ENCODE data around the gene RNF168.

DNA sequence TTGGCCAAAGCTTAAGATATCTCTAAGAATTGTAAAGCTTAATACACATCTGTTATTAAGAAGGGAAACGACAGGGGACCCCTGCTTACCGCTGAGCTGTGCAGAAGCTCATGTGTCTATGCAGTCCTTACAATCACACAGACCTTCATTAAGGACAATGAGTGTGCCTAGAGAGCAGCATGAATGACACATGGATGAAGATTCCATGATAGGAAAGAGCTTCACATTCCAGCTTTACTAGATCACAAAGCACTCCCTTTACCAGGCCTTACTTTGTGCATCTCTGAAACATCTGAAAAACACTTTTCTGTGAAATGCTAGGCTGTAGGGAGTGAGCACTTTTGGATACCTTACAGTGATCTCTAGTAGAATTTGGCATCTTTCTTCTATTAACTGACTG is 32.0 kb downstream of the RNF168 start:
- TF ChIP-seq, protein P1, sequence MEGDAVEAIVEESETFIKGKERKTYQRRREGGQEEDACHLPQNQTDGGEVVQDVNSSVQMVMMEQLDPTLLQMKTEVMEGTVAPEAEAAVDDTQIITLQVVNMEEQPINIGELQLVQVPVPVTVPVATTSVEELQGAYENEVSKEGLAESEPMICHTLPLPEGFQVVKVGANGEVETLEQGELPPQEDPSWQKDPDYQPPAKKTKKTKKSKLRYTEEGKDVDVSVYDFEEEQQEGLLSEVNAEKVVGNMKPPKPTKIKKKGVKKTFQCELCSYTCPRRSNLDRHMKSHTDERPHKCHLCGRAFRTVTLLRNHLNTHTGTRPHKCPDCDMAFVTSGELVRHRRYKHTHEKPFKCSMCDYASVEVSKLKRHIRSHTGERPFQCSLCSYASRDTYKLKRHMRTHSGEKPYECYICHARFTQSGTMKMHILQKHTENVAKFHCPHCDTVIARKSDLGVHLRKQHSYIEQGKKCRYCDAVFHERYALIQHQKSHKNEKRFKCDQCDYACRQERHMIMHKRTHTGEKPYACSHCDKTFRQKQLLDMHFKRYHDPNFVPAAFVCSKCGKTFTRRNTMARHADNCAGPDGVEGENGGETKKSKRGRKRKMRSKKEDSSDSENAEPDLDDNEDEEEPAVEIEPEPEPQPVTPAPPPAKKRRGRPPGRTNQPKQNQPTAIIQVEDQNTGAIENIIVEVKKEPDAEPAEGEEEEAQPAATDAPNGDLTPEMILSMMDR (IDR thresholded peaks at IDR 0.05) = no peak
- no peak for TF ChIP-seq EZH2 (IDR thresholded peaks at IDR 0.05)
